Lower leg skin (tissue), 4 donors: ENCODE data around the gene CLCA2. TPM values are rescaled to one million over a fixed set of nuclear protein-coding genes. Genes with fewer than 3 reads are reported as not detected.

Experiments used
- DNase-seq, 2 donors: peaks; one replicate each; pipeline ENCODE4 v3.0.0-alpha.2; 2019; ENCODE audit warnings: low spot score in 2 of 2
- H3K4me3 ChIP-seq: fragments of 200-600 bp; sonication (generic); 2 replicates; pipeline ENCODE4 v1.5.1; 2017; ENCODE audit warnings: mild to moderate bottlenecking, low read depth; ENCODE audit not compliant: poor library complexity, severe bottlenecking
- POLR2A ChIP-seq, 2 donors: fragments of 450-650 bp; IDR thresholded peaks; one replicate each; pipeline ENCODE4 v1.6.1; 2016 to 2017; ENCODE audit warnings: antibody characterized with exemption in 2 of 2, mild to moderate bottlenecking in 1 of 2, moderate library complexity in 1 of 2
- WGBS, 2 donors: methylation state at CpG; one replicate each; pipeline ENCODE4 v1.1.5; 2018; 5-methylcytosine and 5-hydroxymethylcytosine counted together
- intact Hi-C: fragments of 100-400 bp; cut with DNase I; formaldehyde crosslinking; loops from one replicate; pipeline ENCODE4 v1.15.0; 2023; ENCODE audit warnings: low total_unique reads
- total RNA-seq, 4 donors: library from RNA; depleted of rRNA; stranded (reverse); fragments of >200 nt; gene quantifications; one replicate each; pipeline ENCODE4 v1.1.0, GENCODE V29; 2016
- TF ChIP-seq, protein P1 (sequence below), 3 donors: fragments of 450-650 bp; IDR thresholded peaks; one replicate each; pipeline ENCODE4 v1.5.1; 2016; ENCODE audit warnings: antibody characterized with exemption in 3 of 3, mild to moderate bottlenecking in 3 of 3, moderate library complexity in 2 of 3

The CLCA2 gene, protein sequence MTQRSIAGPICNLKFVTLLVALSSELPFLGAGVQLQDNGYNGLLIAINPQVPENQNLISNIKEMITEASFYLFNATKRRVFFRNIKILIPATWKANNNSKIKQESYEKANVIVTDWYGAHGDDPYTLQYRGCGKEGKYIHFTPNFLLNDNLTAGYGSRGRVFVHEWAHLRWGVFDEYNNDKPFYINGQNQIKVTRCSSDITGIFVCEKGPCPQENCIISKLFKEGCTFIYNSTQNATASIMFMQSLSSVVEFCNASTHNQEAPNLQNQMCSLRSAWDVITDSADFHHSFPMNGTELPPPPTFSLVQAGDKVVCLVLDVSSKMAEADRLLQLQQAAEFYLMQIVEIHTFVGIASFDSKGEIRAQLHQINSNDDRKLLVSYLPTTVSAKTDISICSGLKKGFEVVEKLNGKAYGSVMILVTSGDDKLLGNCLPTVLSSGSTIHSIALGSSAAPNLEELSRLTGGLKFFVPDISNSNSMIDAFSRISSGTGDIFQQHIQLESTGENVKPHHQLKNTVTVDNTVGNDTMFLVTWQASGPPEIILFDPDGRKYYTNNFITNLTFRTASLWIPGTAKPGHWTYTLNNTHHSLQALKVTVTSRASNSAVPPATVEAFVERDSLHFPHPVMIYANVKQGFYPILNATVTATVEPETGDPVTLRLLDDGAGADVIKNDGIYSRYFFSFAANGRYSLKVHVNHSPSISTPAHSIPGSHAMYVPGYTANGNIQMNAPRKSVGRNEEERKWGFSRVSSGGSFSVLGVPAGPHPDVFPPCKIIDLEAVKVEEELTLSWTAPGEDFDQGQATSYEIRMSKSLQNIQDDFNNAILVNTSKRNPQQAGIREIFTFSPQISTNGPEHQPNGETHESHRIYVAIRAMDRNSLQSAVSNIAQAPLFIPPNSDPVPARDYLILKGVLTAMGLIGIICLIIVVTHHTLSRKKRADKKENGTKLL
- total RNA-seq, result 100 to 1,000 TPM in 2 of 4 donors, 10 to 100 TPM in 2; 29.8 to 119 (median 74.2) TPM

DNA sequence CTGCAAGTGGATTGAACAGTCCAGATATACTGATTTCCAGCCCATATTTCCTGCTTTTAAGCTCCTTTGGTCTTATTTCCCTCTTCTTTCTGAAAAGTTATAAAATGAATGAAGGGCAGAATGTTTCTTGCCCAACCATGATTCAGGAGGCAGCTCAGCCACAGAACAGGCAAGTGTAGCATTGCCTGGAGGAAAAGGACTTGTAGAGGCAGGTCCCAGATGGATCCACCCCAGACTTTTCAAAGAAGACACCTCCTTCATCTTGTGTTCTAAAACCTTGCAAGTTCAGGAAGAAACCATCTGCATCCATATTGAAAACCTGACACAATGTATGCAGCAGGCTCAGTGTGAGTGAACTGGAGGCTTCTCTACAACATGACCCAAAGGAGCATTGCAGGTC lies at the start of gene CLCA2:
Gene CLCA2 (plus strand): TSS at position 299 of the 400 bp plus-strand sequence. CDS start 77 bp downstream, at position 376.
- no peak for DNase-seq
- H3K4me3 ChIP-seq, result no peak within 1 kb of the TSS
- TF ChIP-seq POLR2A (IDR thresholded peaks at IDR 0.05), result no peak
- TF ChIP-seq, protein P1, sequence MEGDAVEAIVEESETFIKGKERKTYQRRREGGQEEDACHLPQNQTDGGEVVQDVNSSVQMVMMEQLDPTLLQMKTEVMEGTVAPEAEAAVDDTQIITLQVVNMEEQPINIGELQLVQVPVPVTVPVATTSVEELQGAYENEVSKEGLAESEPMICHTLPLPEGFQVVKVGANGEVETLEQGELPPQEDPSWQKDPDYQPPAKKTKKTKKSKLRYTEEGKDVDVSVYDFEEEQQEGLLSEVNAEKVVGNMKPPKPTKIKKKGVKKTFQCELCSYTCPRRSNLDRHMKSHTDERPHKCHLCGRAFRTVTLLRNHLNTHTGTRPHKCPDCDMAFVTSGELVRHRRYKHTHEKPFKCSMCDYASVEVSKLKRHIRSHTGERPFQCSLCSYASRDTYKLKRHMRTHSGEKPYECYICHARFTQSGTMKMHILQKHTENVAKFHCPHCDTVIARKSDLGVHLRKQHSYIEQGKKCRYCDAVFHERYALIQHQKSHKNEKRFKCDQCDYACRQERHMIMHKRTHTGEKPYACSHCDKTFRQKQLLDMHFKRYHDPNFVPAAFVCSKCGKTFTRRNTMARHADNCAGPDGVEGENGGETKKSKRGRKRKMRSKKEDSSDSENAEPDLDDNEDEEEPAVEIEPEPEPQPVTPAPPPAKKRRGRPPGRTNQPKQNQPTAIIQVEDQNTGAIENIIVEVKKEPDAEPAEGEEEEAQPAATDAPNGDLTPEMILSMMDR (IDR thresholded peaks at IDR 0.05), result no peak
- intact Hi-C loops, result no loop called here

DNA sequence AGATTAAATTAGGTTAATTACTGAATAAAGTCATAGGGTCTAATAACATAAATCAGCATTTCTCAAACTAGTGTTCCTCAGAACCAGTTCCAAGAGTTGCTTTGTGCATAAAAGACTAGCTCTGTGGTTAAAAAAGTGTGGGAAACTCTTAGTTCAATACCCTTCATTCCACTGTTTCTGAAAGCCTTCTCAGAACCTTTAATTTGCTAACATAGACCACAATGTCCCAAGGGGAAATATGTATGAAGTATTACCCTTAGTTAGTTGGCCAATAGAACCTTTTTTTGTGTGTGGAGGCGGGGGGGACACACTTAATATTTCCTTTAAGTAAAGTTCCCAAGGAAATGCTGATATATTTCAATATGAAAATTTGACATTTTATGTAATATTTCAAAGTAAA lies 48.3 kb upstream of the CLCA2 start:
- no peak overlapping the region for H3K4me3 ChIP-seq
- 84 to 87% methylated on average over 1 of the region's 1 CpG for WGBS, 2 donors
- TF ChIP-seq, protein P1 (IDR thresholded peaks at IDR 0.05), result no peak
- TF ChIP-seq POLR2A (IDR thresholded peaks at IDR 0.05), result no peak
- intact Hi-C loops, result loop anchor here (5.0 kb wide), 1 partner anchor 127 kb away; no protein-coding TSS in a partner anchor
- no peak for DNase-seq

DNA sequence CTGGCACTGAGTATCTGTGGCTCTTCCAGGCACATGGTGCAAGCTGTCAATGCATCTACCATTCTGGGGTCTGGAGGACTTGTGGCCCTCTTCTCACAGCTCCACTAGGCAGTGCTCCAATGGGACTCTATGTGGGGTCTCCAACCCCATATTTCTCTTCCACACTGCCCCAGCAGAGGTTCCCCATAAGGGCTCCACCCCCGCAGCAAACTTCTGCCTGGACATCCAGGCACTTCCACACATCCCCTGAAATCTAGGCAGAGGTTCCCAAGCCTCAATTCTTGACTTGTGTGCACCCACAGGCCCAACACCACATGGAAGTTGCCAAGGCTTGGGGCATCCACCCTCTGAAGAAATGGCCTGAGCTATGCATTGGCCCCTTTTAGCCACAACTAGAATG lies 46.6 kb upstream of the CLCA2 start:
- no peak for TF ChIP-seq POLR2A (IDR thresholded peaks at IDR 0.05)
- TF ChIP-seq, protein P1 (IDR thresholded peaks at IDR 0.05), result no peak
- no peak for DNase-seq
- intact Hi-C loops, result loop anchor here (5.0 kb wide), 1 partner anchor 125 kb away; no protein-coding TSS in a partner anchor
- no peak overlapping the region for H3K4me3 ChIP-seq
- WGBS, 2 donors, result 96 to 100% methylated on average over 1 of the region's 1 CpG

DNA sequence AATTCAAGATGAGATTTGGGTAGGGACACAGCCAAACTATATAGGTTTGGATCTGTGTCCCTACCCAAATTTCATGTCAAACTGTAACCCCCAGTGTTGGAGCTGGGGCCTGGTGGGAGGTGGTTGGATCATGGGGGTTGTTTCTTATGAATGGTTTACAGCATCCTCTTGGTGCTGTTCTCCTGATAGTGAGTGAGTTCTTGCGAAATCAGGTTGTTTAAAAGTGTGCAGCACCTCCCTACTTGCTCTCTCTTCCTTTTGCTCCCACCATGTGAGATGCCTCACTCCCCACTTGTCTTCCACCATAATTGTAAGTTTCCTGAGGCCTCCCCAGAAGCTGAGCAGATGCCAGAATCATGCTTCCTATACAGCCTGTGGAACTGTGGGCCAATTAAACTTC lies 45.2 kb upstream of the CLCA2 start:
- WGBS, 2 donors, result 95 to 100% methylated on average over 1 of the region's 1 CpG
- no peak overlapping the region for H3K4me3 ChIP-seq
- DNase-seq, result no peak
- TF ChIP-seq POLR2A (IDR thresholded peaks at IDR 0.05), result no peak
- TF ChIP-seq, protein P1 (IDR thresholded peaks at IDR 0.05), result no peak
- intact Hi-C loops, result loop anchor here (5.0 kb wide), 1 partner anchor 123 kb away; no protein-coding TSS in a partner anchor

DNA sequence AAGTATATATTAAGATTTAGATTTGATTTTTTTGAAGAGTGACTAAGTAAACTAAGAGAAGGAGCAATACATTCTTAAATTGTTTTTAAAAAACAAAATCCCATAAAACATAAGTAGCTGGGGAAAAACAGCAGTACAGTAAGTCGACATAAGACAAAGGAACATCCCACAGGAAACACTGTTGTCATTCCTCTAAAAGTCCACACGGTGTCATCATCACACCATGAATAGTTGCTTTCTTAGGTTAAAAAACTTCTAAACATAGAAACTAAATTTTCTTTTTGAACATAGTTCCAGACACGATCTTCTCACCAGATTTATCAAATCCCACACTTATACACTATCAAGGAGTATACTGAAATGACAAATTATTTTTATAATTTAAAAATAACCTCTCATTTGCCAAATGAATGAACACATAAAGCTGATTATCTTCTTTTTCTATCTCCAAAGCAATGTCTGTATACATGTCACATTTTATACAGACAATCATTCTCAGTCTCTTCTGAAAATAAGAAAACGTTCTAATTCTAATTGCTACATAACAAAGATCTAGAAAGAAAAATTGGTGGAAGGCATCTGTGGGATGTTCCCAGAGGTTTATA lies 43.6 kb upstream of the CLCA2 start:
- H3K4me3 ChIP-seq, result no peak overlapping the region
- intact Hi-C loops, result no loop called here
- DNase-seq, result no peak
- WGBS, 2 donors, result 2 to 4% methylated on average over 4 of the region's 4 CpGs
- no peak for TF ChIP-seq POLR2A (IDR thresholded peaks at IDR 0.05)
- TF ChIP-seq, protein P1 (IDR thresholded peaks at IDR 0.05), result peak in 1 of 3 donors; percentile 20
